H1 (cell line): ENCODE results near the gene HMHB1.

Experiments
- ASH2L ChIP-seq: fragments of 200-600, 300-600 bp; sonication (generic); IDR thresholded peaks from one replicate; pipeline ENCODE4 v1.7.1; 2017; ENCODE audit warnings: low read length
- YY1 ChIP-seq: IDR thresholded peaks from 2 replicates; pipeline ENCODE4 v1.6.1; 2011; ENCODE audit warnings: low read depth, mild to moderate bottlenecking, low read length
- TF ChIP-seq, protein P1 (sequence below), 3 experiments: IDR thresholded peaks; 1 replicate in 2 of 3; 2 replicates in 1 of 3; pipeline versions ENCODE4 v1.5.1 to v1.6.1; 2011; ENCODE audit warnings: low read length in 3 of 3, mild to moderate bottlenecking in 3 of 3, inconsistent platforms in 2 of 3, low read depth in 1 of 3, moderate library complexity in 1 of 3; ENCODE audit not compliant: insufficient read depth in 1 of 3; ENCODE audit errors: control extremely low read depth in 1 of 3

DNA sequence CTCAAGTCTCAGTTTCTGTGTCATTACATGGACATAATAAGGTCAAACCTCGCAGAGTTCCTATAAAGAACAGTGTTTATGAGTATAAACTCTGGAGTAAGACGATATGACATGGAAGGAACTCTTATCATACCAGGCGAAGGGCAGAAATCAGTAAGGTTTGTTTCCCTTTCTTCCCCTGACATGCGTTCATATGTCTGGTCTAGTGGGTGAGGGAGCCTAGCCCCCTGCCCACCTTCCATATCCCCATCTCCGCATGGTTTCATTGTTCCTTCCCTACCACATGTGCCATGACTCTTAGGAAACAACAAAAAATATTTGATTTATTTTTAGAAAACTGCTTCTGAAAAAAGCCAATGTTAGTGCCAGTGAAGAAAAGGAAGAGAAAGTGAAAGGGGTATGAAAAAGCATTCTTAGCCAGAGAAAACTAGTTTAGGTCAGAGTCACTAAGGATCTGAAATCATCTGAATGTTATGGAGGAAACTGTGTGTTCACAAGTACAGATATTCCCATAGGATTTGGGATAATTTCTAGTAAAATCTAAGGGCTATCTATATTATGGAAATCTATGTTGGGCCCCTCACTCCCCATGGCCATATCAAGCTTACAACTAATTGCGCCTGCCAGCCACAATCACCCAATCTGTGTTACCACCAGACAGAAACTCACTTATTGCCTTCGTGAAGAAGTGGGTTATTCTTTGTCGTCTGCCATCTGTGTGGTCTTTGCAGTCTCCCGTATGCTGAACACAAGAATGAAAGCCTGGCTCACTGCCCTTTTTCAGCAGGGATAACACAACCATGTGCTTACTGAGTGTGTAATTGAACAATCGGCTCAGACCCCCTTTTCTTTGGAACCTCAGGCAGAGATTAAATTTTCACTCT, 19.9 kb upstream of the HMHB1 start:
- TF ChIP-seq, protein P1, sequence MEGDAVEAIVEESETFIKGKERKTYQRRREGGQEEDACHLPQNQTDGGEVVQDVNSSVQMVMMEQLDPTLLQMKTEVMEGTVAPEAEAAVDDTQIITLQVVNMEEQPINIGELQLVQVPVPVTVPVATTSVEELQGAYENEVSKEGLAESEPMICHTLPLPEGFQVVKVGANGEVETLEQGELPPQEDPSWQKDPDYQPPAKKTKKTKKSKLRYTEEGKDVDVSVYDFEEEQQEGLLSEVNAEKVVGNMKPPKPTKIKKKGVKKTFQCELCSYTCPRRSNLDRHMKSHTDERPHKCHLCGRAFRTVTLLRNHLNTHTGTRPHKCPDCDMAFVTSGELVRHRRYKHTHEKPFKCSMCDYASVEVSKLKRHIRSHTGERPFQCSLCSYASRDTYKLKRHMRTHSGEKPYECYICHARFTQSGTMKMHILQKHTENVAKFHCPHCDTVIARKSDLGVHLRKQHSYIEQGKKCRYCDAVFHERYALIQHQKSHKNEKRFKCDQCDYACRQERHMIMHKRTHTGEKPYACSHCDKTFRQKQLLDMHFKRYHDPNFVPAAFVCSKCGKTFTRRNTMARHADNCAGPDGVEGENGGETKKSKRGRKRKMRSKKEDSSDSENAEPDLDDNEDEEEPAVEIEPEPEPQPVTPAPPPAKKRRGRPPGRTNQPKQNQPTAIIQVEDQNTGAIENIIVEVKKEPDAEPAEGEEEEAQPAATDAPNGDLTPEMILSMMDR (IDR thresholded peaks at IDR 0.05; ENCODE audit: control extremely low read depth in 1 of 3, insufficient read depth in 1 of 3, low read depth in 1 of 3, low read length in 3 of 3) = no peak
- TF ChIP-seq ASH2L (no peak), YY1 (no peak)
